Measurements from ENCODE around the gene INSC.

DNA sequence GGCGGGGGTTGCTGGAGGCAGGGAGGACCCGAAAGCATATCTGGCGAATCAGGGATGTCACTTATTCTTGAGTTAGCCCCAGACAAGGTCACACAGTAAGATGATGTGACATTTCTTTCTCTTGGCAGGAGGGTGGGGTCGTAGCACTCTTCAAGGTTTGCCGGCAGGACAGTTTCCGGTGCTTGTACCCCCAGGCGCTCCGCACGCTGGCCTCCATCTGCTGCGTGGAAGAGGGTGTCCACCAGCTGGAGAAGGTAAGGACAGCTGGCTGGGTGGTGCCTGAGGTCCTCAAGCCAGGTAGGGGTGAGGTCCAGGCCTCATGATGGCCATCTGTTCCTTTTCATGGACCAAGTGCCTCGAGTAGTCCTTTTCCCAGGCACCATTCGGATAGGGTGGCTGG, 86.0 kb downstream of the INSC start:
- TF ChIP-seq CTCF (IDR thresholded peaks at IDR 0.05) (no peak), POLR2A (IDR thresholded peaks at IDR 0.05) (no peak)
